Liver (tissue), 9 donors: ENCODE results near the gene DSCAM. TPM values are rescaled to one million over a fixed set of nuclear protein-coding genes. Genes with fewer than 3 reads are reported as not detected.

Source experiments
- DNase-seq: peaks from one replicate; pipeline ENCODE4 v3.0.0-alpha.2; 2017; ENCODE audit warnings: low spot score
- H3K27ac ChIP-seq, 2 donors: one replicate each; pipeline ENCODE4 v1.7.0; 2013; ENCODE audit warnings: inconsistent platforms in 2 of 2, low read length in 2 of 2, control low read depth in 1 of 2, low read depth in 1 of 2, mild to moderate bottlenecking in 1 of 2
- H3K27me3 ChIP-seq, 4 donors: one replicate each; pipeline versions ENCODE4 v1.6.1 to v1.7.0; 2013; ENCODE audit warnings: low read length in 3 of 4, inconsistent platforms in 1 of 4, mild to moderate bottlenecking in 1 of 4, moderate library complexity in 1 of 4; ENCODE audit not compliant: control insufficient read depth in 4 of 4, insufficient read depth in 4 of 4
- H3K36me3 ChIP-seq, 4 donors: one replicate each; pipeline versions ENCODE4 v1.6.1 to v1.7.0; 2013; ENCODE audit warnings: low read length in 3 of 4, mild to moderate bottlenecking in 3 of 4, low read depth in 1 of 4, moderate library complexity in 1 of 4; ENCODE audit not compliant: control insufficient read depth in 4 of 4, insufficient read depth in 3 of 4
- H3K4me1 ChIP-seq, 4 donors: one replicate each; pipeline versions ENCODE4 v1.6.1 to v1.7.0; 2013; ENCODE audit warnings: low read length in 3 of 4, mild to moderate bottlenecking in 3 of 4, moderate library complexity in 1 of 4; ENCODE audit not compliant: control insufficient read depth in 4 of 4, insufficient read depth in 4 of 4
- H3K4me3 ChIP-seq, 3 donors: one replicate each; pipeline versions ENCODE4 v1.6.1 to v1.7.0; 2013; ENCODE audit warnings: low read length in 3 of 3, control low read depth in 1 of 3, low read depth in 1 of 3, mild to moderate bottlenecking in 1 of 3
- H3K9ac ChIP-seq, 2 donors: one replicate each; pipeline ENCODE4 v1.7.0; 2013; ENCODE audit warnings: low read length in 2 of 2, mild to moderate bottlenecking in 2 of 2, moderate library complexity in 2 of 2, control low read depth in 1 of 2, low read depth in 1 of 2
- H3K9me3 ChIP-seq, 4 donors: one replicate each; pipeline versions ENCODE4 v1.6.1 to v1.7.0; 2013; ENCODE audit warnings: low read length in 3 of 4; ENCODE audit not compliant: control insufficient read depth in 4 of 4
- EGR1 ChIP-seq, 2 donors: IDR thresholded peaks; 2 replicates each; pipeline ENCODE4 v1.6.1; 2016 to 2018; ENCODE audit warnings: antibody characterized with exemption in 2 of 2, low read depth in 2 of 2
- FOXA1 ChIP-seq: IDR thresholded peaks from 2 replicates; pipeline ENCODE4 v1.6.1; 2016; ENCODE audit warnings: antibody characterized with exemption
- HNF4G ChIP-seq: IDR thresholded peaks from 2 replicates; pipeline ENCODE4 v1.6.1; 2016; ENCODE audit warnings: antibody characterized with exemption
- MAX ChIP-seq: IDR thresholded peaks from 2 replicates; pipeline ENCODE4 v1.6.1; 2016; ENCODE audit warnings: antibody characterized with exemption
- NR2F2 ChIP-seq: IDR thresholded peaks from 2 replicates; pipeline ENCODE4 v1.6.1; 2016; ENCODE audit warnings: antibody characterized with exemption
- RXRA ChIP-seq, 2 donors: IDR thresholded peaks; 2 replicates each; pipeline ENCODE4 v1.6.1; 2017 to 2018; ENCODE audit warnings: antibody characterized with exemption in 2 of 2, mild to moderate bottlenecking in 1 of 2
- WGBS: extraction: QIAGEN DNeasy Blood & Tissue Kit; methylation state at CpG from one replicate; pipeline ENCODE4 v1.1.7; 2013; 5-methylcytosine and 5-hydroxymethylcytosine counted together
- polyA plus RNA-seq, 2 donors: library from polyadenylated mRNA; stranded (reverse) in 1 of 2; unstranded in 1 of 2; fragments of 200-250 nt in 1 of 2; fragments of >200 nt in 1 of 2; fragmentation: Nextera tagmentation in 1 of 2; extraction: Ambion mirVana in 1 of 2; gene quantifications; one replicate each; pipeline versions ENCODE4 v1.2.1 to v1.2.3, GENCODE V29; 2013 to 2015
- total RNA-seq, 2 donors: library from RNA; depleted of rRNA; stranded (reverse); fragments of >200 nt; gene quantifications; one replicate each; pipeline ENCODE4 v1.2.3, GENCODE V29; 2014
- TF ChIP-seq, protein P1 (sequence below): fragments of 150-350 bp; IDR thresholded peaks from 2 replicates; pipeline ENCODE4 v1.5.1; 2017; ENCODE audit warnings: improper control_type of control experiment, low read depth, low read length; ENCODE audit not compliant: missing input control
- TF ChIP-seq, protein P2 (sequence below): IDR thresholded peaks from 2 replicates; pipeline ENCODE4 v1.6.1; 2016; ENCODE audit warnings: antibody characterized with exemption
- TF ChIP-seq, protein P3 (sequence below): IDR thresholded peaks from 2 replicates; pipeline ENCODE4 v1.6.1; 2016; ENCODE audit warnings: antibody characterized with exemption, mild to moderate bottlenecking
- TF ChIP-seq, protein P4 (sequence below): IDR thresholded peaks from 2 replicates; pipeline ENCODE4 v1.6.1; 2016; ENCODE audit warnings: antibody characterized with exemption
- donor health status: healthy.
- donor health status: healthy.
- donor health status: healthy.
- donor health status: healthy.
- donor health status: healthy.

DSCAM gene
- total and polyA plus RNA-seq, 4 donors, result 0.02 to 0.23 (median 0.10) TPM

DNA sequence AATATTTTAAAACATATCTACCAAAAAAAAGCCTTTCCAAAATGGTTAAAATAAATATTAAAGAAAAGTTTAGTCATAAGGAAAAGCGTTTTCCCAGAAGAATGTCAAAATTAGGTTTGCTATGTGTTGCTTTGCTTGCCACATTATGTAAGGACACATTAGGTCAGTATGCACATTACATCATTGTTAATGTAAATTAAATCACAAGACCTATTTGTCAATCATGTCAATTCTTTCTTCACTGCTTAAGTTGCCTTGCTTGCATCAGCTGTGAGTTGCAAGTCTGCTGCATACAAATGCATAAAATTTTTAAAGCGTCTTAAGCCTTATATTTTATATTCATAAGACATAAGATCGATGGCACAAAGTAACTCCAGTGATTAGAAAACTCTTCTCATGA lies 530.9 kb downstream of the DSCAM start:
- H3K36me3 ChIP-seq, result no peaks in the 10 kb centered on the region
- no peak for TF ChIP-seq EGR1 (IDR thresholded peaks at IDR 0.05; ENCODE audit: low read depth in 2 of 2)
- no peak for DNase-seq
- no peaks in the 10 kb centered on the region for H3K9me3 ChIP-seq
- no peak overlapping the region for H3K4me3 ChIP-seq
- no peaks in the 10 kb centered on the region for H3K27me3 ChIP-seq
- no peak overlapping the region for H3K9ac ChIP-seq
- no peak overlapping the region for H3K27ac ChIP-seq
- H3K4me1 ChIP-seq, result no peaks in the 10 kb centered on the region
- WGBS, result 70% methylated on average over 3 of the region's 3 CpGs

DNA sequence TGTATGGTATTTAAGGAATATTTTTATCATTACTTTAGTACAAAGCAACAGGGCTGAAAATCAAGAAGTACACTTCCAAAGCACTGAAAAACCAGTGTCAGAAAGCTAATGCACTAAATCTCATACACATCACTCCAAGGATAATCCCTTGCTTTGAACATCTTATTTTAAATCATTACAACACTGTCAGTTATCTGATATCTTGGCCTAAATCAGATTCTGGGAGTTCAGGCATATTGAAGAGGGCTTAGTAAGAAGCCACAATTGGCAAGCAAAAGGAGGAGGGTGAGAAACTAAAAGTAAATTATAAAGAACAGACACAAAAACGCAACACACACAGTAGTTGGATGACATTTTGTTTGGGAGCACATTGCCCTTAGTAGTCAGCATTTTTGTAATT lies 531.3 kb downstream of the DSCAM start:
- 61% methylated on average over 1 of the region's 1 CpG for WGBS

More for the DNA sequence above, 531.3 kb downstream of the DSCAM start:
- TF ChIP-seq RXRA (IDR thresholded peaks at IDR 0.05) (no peak), FOXA1 (no peak), EGR1 (IDR thresholded peaks at IDR 0.05; ENCODE audit: low read depth in 2 of 2) (no peak), MAX (no peak), NR2F2 (no peak), HNF4G (no peak)
- TF ChIP-seq, protein P1, sequence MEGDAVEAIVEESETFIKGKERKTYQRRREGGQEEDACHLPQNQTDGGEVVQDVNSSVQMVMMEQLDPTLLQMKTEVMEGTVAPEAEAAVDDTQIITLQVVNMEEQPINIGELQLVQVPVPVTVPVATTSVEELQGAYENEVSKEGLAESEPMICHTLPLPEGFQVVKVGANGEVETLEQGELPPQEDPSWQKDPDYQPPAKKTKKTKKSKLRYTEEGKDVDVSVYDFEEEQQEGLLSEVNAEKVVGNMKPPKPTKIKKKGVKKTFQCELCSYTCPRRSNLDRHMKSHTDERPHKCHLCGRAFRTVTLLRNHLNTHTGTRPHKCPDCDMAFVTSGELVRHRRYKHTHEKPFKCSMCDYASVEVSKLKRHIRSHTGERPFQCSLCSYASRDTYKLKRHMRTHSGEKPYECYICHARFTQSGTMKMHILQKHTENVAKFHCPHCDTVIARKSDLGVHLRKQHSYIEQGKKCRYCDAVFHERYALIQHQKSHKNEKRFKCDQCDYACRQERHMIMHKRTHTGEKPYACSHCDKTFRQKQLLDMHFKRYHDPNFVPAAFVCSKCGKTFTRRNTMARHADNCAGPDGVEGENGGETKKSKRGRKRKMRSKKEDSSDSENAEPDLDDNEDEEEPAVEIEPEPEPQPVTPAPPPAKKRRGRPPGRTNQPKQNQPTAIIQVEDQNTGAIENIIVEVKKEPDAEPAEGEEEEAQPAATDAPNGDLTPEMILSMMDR, result no peak
- TF ChIP-seq, protein P2, sequence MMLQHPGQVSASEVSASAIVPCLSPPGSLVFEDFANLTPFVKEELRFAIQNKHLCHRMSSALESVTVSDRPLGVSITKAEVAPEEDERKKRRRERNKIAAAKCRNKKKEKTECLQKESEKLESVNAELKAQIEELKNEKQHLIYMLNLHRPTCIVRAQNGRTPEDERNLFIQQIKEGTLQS, result no peak
- TF ChIP-seq, protein P3, sequence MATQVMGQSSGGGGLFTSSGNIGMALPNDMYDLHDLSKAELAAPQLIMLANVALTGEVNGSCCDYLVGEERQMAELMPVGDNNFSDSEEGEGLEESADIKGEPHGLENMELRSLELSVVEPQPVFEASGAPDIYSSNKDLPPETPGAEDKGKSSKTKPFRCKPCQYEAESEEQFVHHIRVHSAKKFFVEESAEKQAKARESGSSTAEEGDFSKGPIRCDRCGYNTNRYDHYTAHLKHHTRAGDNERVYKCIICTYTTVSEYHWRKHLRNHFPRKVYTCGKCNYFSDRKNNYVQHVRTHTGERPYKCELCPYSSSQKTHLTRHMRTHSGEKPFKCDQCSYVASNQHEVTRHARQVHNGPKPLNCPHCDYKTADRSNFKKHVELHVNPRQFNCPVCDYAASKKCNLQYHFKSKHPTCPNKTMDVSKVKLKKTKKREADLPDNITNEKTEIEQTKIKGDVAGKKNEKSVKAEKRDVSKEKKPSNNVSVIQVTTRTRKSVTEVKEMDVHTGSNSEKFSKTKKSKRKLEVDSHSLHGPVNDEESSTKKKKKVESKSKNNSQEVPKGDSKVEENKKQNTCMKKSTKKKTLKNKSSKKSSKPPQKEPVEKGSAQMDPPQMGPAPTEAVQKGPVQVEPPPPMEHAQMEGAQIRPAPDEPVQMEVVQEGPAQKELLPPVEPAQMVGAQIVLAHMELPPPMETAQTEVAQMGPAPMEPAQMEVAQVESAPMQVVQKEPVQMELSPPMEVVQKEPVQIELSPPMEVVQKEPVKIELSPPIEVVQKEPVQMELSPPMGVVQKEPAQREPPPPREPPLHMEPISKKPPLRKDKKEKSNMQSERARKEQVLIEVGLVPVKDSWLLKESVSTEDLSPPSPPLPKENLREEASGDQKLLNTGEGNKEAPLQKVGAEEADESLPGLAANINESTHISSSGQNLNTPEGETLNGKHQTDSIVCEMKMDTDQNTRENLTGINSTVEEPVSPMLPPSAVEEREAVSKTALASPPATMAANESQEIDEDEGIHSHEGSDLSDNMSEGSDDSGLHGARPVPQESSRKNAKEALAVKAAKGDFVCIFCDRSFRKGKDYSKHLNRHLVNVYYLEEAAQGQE, result no peak
- TF ChIP-seq, protein P4, sequence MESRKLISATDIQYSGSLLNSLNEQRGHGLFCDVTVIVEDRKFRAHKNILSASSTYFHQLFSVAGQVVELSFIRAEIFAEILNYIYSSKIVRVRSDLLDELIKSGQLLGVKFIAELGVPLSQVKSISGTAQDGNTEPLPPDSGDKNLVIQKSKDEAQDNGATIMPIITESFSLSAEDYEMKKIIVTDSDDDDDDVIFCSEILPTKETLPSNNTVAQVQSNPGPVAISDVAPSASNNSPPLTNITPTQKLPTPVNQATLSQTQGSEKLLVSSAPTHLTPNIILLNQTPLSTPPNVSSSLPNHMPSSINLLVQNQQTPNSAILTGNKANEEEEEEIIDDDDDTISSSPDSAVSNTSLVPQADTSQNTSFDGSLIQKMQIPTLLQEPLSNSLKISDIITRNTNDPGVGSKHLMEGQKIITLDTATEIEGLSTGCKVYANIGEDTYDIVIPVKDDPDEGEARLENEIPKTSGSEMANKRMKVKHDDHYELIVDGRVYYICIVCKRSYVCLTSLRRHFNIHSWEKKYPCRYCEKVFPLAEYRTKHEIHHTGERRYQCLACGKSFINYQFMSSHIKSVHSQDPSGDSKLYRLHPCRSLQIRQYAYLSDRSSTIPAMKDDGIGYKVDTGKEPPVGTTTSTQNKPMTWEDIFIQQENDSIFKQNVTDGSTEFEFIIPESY, result no peak
- Histone ChIP-seq H3K27me3 (no peaks in the 10 kb centered on the region), H3K4me3 (no peak overlapping the region), H3K27ac (no peak overlapping the region), H3K9ac (no peak overlapping the region), H3K4me1 (no peaks in the 10 kb centered on the region), H3K36me3 (no peaks in the 10 kb centered on the region), H3K9me3 (no peaks in the 10 kb centered on the region)
- DNase-seq, result no peak
